ENCODE data around the gene DAD1.

The DAD1 gene

GRCh38 chr14:22560662-22561365, 28.2 kb downstream of the DAD1 start:
- DNase-seq (ENCODE audit: low spot score), result no peak
- in situ Hi-C loops (cut with MboI; ENCODE audit: low sequenced_read_pairs, unreplicated experiment), result loop anchor here (10.0 kb wide), 1 partner anchor 246 kb away; no protein-coding TSS in a partner anchor
- TF ChIP-seq CTCF (IDR thresholded peaks at IDR 0.05; ENCODE audit: borderline replicate concordance, control extremely low read depth, extremely low read depth, insufficient read depth, missing control alignments), result no peak

- no peak for DNase-seq (ENCODE audit: low spot score)
- in situ Hi-C loops (cut with MboI; ENCODE audit: low sequenced_read_pairs, unreplicated experiment), result no loop called here
- no peak for TF ChIP-seq CTCF (IDR thresholded peaks at IDR 0.05; ENCODE audit: borderline replicate concordance, control extremely low read depth, extremely low read depth, insufficient read depth, missing control alignments)
These were observed 30.0 kb downstream of the DAD1 start for GRCh38 chr14:22559041-22559440.

- in situ Hi-C loops (cut with MboI; ENCODE audit: low sequenced_read_pairs, unreplicated experiment), result no loop called here
These were observed 30.7 kb downstream of the DAD1 start for GRCh38 chr14:22558221-22558913.

GRCh38 chr14:22557846-22558220, 31.2 kb downstream of the DAD1 start:
- no peak for DNase-seq (ENCODE audit: low spot score)
- in situ Hi-C loops (cut with MboI; ENCODE audit: low sequenced_read_pairs, unreplicated experiment), result no loop called here
- TF ChIP-seq CTCF (IDR thresholded peaks at IDR 0.05; ENCODE audit: borderline replicate concordance, control extremely low read depth, extremely low read depth, insufficient read depth, missing control alignments), result no peak

More at GRCh38 chr14:22558221-22558913, 30.7 kb downstream of the DAD1 start:
- no peak for TF ChIP-seq CTCF (IDR thresholded peaks at IDR 0.05; ENCODE audit: borderline replicate concordance, control extremely low read depth, extremely low read depth, insufficient read depth, missing control alignments)
- no peak for DNase-seq (ENCODE audit: low spot score)

GRCh38 chr14:22556990-22557623, 31.9 kb downstream of the DAD1 start:
- peak; percentile 88 for TF ChIP-seq CTCF (IDR thresholded peaks at IDR 0.05; ENCODE audit: borderline replicate concordance, control extremely low read depth, extremely low read depth, insufficient read depth, missing control alignments)
- DNase-seq (ENCODE audit: low spot score), result peak; percentile 79
- in situ Hi-C loops (cut with MboI; ENCODE audit: low sequenced_read_pairs, unreplicated experiment), result no loop called here

GRCh38 chr14:22556021-22556989, 32.7 kb downstream of the DAD1 start:
- in situ Hi-C loops (cut with MboI; ENCODE audit: low sequenced_read_pairs, unreplicated experiment), result no loop called here
- no peak for TF ChIP-seq CTCF (IDR thresholded peaks at IDR 0.05; ENCODE audit: borderline replicate concordance, control extremely low read depth, extremely low read depth, insufficient read depth, missing control alignments)
- peak; percentile 87 for DNase-seq (ENCODE audit: low spot score)

Measured in GM13976 (cell line).